IMR-90 (cell line): ENCODE data around the gene TMEM158. TPM values are rescaled to one million over a fixed set of nuclear protein-coding genes. Genes with fewer than 3 reads are reported as not detected.

Source experiments
- ELK1 ChIP-seq: fragments of 150-350 bp; IDR thresholded peaks from 2 replicates; pipeline ENCODE4 v1.6.1; 2016; ENCODE audit warnings: low read depth, mild to moderate bottlenecking, low read length, moderate library complexity, borderline replicate concordance
- polyA plus RNA-seq, 3 experiments: library from polyadenylated mRNA; depleted of rRNA; stranded (reverse); fragments of >200 nt; gene quantifications; 2 replicates each; pipeline ENCODE4 v1.2.3, GENCODE V29; 2012; ENCODE audit warnings: low replicate concordance in 1 of 3
- total RNA-seq: library from RNA; depleted of rRNA; stranded (reverse); fragments of >200 nt; gene quantifications from 2 replicates; pipeline ENCODE4 v1.2.3, GENCODE V29; 2012

The TMEM158 gene
- total and polyA plus RNA-seq, 2 of the 4 experiments (the other 2 are of a cell fraction), result 1.6 to 16.4 TPM

GRCh38 chr3:45211466-45212094 lies 14.5 kb downstream of the TMEM158 start (continued):
- no peak for TF ChIP-seq ELK1
